HG03460 (cell line): ENCODE measurements around the gene P4HA3.
"Not testable (repeated sequence)": the region's sequence is repeated elsewhere in the genome, so short reads cannot be mapped to it uniquely, and the experiment has no call there.

ENCODE experiments used
- ATAC-seq: cut with Tn5 transposase; IDR thresholded peaks from one replicate; pipeline ENCODE4 v1.9.1; 2021; ENCODE audit not compliant: unreplicated experiment

The P4HA3 gene

DNA sequence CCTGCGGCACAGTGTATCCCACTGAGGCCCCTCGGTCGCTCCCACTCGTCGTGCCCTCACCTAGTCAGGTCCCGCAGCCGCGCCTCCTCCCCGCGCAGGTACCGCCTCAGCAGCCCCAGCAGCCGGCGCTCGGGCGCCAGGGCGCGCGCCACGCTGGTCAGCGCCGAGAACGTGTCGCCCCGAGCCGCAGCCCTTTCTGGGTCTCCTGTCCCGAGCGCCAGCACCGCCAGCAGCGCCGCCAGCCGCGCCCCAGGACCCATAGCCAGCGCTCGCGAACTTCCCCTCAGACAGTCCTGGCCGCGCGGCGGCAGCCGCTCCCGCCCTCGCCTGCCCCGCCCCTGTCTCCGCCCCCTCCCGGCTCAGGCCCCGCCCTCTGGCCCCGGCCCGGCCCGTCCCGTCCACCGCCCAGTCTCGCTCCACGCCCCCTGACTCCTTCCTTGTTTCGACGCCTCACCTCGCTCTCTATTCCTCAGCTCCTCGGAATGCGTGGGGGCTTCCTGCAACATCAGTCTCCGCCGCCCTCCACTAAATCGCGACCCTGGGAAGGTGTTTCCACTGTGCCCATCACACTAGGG is at the start of gene P4HA3:
Gene P4HA3, minus strand, starts transcription at position 289 of the 575 bp plus-strand sequence. Its CDS starts 29 bp downstream, at position 260.
- no peak for ATAC-seq

DNA sequence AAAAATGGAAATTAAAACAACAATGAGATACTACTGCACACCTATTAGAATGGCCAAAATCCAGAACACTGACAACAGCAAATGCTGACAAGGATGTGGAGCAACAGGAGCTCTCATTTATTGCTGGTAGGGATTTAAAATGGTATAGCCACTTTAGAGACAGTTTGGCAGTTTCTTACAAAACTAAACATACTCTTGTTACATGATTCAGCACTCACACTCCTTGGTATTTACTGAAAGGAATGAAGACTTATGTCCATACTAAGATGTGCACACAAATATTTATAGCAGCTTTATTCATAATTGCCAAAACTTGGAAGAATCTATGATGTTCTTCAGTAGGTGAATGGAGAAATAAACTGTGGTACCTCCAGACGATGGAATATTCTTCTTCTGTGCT is 46.0 kb upstream of the P4HA3 start:
- no peak for ATAC-seq

DNA sequence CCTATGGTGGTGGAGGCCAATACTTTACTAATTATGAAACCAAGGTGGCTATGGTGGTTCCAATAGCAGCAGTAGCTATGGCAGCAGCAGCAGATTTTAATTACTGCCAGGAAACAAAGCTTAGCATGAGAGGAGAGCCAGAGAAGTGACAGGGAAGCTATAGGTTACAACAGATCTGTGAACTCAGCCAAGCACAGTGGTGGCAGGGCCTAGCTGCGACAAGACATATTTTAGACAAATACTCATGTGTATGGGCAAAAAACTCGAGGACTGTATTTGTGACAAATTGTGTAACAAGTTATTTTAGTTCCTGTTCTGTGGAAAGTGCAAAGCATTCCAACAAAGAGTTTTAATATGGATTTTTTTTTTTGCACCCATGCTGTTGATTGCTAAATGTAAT is 44.2 kb upstream of the P4HA3 start:
- no peak for ATAC-seq

DNA sequence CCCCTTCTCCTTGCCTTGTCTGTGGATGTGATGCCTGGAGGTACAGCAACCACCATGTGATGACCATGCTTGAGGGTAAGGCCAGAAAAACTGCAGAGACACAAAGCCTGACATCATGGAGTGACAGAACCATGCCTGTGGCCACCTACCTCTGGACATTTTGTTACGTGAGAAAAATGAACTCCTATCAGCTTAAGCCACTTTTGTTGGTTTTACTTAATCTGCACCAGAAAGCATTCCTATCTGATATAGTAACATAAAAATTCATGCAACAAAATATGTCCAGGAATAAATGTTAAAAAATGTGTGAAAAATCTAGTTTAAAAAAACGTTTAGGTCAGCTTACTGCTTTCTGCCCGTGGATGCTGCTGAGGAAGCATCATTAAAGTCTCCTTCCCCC is 42.6 kb upstream of the P4HA3 start:
- ATAC-seq = no peak

DNA sequence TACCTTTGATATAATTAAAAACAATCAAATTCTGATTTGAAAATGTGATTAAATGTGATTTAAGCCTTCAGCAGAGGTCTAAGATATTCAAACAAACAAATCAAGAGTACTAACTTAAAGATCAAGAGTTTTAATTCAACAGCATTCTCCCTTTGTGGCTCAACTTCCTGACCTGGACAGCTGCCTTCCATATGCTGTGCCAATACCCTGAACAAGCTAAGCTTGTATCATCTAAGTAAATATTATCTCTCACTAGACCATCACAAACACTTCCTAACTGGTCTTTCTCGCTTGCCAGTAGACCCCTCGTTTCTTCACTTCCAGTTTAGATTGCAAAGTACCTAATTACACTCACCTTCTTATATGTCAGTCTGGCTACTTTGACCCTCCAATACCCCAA is 35.9 kb upstream of the P4HA3 start:
- ATAC-seq = no peak

DNA sequence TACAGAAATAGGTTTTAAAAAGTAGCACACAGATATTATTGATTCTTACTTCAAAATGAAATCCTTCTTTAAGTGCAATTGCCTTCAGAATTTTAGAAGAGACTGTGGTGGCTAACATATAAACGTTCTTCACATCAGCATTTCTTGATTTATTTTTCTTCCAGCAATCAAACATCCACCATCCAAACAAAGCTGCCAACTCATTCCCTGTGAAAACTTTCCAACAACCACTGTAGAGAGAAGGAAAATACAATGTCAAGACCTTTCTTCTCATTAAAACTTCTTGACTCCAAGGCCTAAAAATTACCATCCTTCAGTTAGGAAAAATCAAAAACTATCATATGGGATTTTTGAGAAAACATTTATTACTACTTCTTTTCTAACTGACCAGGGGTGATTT is 34.0 kb upstream of the P4HA3 start:
- ATAC-seq = no peak

DNA sequence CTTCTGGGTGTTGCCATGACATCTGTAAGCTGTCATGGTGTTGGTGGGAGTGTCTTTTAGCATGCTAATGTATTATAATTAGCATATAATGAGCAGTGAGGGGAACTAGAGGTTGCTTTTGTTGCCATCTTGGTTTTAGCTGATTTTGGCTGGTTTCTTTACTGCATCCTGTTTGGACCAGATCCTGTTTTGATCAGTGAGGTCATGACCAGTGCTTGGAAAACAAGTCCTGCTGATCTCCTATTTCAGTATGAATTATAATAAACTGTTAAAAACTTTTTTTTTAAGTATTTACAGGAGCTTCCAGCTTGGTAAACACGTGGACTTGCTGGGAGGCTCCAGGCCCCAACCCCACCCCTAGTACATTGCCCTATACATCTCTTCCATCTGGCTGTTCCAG is 30.5 kb upstream of the P4HA3 start:
- ATAC-seq = no peak

DNA sequence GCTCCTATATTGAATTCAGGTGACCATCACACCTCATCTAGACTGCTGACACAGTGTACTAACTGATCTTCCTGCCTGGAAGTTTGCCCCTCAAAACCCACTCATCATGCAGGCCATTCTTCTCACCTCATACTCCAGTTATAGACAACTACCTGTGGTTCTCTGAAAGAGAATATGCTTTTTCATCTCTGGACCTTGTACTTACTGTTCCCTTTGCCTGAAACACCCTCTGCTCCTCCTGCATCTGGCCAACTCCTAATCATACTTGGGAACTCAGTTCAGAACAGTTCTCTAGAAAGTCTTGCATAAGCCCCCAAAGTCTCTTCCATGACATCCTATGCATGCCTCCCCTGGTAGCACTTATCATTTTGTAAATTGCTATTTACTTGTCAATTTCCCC is 28.2 kb upstream of the P4HA3 start:
- no peak for ATAC-seq

DNA sequence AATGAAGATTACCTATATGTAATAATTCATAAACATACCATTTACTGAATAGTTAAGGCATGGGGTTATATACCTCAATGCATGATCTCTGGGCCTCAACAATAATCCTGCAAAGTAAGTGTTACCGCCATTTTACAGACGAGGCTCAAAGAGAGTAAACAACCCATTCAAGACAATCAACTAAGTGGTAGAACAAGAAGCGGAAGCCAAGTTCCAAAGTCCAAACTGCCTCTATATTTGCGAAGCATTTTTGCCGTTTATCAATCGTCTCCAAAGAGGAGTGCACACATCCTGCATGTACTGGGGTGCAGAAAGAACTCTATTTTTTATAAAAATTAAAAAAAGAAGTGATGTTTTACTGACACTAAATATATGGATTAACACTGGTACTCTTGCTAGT is 27.5 kb upstream of the P4HA3 start:
- no peak for ATAC-seq

DNA sequence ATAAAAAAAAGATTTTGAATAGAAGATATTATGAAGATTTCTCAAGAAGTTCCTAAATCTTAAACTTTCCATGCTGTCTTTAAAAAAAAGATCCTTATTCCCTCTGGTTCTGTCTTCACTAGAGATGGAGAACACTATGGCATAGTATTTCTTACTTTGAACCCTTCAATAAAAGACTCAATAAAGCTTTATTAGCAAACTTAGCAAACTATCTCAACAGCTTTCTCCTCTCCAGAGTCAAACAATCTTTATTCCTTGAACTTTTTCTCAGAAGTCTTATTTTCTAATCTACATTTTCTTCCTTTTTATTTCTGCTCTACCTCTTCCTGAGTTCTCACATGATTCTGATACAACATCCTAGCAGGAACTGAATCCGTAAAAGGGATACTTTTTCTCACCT is 21.8 kb upstream of the P4HA3 start:
- ATAC-seq = no peak

DNA sequence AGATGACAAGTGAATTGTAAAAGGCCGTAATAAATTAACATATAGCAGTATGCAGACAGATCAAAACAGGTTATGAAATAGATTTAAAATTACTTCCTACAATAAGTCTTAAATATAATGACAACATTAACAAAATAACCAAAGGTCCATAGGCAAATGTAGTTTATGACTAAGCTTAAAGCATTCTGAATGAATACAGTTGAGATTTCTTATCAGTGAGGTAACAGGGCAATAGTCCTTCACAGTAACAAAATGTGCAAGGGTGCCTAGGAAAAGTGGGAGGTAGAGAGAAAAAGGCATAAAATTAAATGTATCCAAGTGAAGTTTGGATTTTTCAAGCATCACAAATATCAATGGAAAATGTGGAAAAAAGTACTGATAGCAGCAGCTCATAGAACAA is 20.9 kb upstream of the P4HA3 start:
- no peak for ATAC-seq

DNA sequence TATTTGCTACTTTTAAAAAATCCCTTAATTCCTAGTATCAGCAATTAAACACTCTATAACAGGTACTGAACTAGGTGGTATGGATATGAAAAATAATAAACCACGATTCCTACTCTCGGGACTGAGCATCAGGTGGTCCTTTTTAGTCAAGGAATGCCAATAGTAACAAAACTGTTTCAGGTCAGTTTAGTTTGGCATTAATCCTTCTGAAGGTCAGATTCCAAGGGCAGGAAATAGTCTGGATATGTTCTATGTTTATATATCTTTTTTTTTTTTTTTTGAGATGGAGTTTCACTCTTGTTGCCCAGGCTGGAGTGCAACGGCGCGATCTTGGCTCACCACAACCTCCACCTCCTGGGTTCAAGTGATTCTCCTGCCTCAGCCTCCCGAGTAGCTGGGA is 19.6 kb upstream of the P4HA3 start:
- not testable (repeated sequence) for ATAC-seq

DNA sequence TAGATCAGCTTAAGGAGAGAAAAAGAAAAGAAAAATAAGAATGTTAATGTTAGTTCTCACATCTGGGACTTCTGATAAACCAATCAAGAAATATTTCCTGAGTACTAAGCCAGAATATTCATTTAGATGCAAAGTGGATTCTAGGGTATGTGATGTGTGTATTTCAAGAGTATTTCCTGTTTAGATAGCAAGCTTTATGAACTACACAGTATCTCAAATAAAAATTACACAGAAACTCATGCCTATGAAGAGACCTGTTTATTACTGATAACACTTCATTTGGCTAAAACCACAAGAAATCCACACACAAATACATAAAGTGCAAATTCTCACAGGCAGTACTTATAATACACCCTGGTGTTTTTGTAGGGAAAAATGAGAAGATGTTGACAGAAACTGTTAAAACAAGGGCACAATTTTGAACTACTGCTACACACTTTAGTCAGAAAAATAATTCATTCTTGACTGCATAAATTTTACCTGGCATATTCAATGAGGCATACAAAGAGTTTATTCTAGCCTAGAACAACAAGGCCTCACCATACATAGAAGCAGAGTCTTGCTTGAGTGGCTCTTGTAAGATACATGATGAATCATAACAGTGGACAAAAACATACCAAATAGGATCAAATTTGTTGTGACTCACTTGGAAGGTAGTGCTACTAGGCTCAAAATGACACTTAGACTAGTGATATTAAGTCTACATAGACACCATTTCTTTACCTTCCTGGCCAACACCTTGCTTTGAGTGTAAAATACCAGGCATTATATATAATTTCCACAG is 18.8 kb upstream of the P4HA3 start:
- ATAC-seq = no peak

DNA sequence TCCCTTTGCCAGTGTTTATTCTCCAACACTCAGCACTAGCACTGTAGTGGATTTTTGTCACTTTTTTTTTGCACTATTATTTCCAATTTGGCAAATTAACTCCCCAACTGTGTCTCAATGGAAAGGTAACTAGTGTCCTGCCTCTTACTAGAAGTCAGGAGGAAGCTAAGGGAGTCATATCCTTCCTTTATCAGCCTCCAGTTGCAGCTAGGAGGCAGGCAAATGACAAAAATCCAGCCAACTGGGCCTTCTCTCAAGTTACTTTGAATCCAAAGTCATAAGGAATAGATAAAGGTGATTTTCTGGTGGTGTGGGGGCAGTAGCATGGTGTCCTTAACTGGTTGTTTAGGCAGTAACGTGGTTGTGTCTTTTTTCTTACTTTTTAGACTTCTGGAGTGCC is 15.6 kb upstream of the P4HA3 start:
- no peak for ATAC-seq

DNA sequence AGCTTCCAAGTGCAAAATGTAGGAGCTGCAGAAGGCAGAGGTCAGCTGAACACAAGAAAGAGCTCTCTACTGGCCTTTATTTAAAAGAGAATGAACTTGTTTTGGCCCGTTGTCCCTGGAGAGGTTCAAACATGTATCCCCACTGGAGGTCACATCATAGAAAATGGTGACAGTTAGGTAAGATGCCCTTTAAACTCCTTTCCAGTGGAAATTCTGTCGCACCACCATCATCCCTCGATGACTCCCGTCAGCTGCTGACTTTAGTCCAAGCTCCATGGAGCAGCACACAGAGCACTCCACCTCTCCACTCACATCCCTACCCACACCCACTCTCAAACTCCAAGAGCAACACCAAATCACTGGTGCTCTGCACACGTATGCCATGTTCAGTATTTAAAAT is 15.2 kb upstream of the P4HA3 start:
- no peak for ATAC-seq

DNA sequence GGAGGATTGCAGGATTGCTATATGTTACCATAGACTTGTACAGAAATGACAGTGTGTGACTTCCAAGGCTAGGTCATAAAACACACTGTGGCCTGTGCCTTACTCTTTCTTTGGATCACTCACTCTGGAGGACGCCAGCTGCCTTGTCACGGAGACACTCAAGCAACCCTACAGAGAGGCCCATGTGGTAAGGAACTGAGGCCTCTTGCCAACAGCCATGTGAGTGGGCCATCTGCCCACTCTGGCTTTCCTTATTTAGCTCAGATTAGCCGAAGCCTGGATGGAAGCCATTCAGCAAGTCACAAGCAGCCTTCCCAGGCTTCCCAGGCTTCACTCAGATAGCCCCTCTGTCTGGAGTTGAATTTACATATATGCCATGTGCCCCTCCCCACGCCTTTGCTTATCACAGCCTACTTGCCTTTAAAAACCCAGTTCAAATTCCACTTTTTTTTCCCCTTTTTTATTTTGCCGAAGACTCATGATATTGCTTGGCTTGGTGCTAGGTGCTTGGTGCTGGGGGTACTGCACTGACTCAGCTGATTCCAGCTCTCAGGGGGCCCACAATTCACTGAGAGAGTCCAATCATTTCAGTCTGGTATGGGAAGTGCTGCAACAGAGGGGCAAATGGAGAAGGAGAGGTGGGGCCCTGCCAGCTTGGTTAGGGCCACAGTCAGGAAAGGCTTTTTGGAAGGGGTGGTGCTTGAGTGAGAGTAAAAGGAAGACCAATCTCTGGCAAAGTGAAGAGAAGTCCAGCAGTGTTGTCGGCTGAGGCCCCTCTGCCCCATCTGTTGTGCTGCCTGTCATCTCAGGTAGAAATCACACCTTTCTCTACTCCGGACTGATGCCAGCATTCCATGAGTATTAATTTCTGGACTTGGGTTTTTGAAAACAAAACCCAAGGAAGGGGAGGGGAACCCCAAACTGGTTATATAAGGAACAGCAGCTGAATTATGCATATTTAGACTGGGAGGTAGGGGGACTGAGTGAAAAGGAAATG is 14.5 kb upstream of the P4HA3 start:
- ATAC-seq = no peak

DNA sequence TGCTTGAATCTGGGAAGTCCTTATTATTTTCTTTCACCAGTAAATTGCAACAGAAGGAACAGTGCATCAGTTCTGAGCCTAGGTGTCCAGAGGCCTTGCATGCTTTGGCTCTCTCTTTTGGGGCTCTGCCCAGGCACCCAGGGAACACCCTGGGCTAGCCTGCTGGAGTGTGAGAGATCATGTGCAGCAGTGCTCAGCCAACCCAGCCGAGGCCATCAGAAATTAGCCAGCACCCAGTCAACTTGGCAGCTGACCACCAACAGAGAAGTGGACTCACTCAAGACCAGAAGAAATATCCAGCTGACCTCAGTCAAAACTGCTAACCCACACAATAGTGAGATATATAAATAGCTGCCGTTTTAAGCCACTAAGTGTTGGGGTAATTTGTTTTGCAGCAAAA is 11.2 kb upstream of the P4HA3 start:
- ATAC-seq = no peak

DNA sequence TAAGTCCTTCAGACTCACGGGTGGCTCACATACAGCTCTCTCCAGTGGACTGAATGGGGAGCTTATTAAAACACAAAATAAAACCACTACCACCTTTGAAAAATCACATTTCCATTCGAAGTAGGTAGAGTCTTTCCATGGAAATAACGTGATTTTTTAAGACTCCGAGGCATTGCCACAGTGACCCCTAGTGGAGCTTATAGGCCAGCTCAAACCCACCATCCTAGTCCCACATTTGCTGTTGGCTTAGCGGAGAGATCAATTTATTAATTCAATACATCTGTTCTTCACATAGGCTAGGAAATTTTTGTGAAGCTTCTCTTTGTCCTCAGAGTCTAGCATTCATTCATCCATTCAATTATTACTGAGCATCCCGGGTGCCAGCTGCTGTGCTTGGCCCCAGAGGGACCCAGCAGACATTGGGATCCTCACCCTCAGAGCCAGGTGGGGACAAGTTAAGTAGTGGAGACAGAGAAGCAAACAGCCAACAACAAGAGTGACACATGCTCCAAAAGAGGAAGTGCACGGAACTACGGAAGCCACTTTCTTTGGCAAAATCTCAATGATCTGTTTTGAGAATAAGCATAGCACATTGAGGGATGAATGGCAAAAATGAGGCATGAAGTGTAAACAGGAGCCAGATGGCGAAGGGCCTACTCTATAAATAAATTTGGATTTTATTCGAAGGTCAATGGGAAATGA is 10.2 kb upstream of the P4HA3 start:
- ATAC-seq = no peak

DNA sequence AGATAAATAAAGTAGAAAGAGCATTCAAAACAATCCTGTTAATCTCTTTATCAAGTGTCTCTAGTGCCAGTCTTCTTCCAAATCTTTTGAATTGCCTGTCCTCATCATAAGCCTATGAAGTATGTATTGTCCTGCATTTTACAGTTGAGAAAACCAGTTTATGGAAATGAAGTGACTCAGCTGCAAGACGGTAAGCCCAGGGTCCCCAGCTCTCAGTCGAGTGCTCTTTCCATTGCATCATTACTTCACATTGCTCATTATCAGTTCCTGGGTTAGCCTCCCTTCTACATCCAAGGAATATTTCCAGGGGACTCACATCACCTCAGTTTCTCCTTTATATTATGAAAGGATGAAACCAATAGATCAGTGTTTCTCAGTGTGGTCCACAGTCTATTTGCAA is 9.1 kb upstream of the P4HA3 start:
- no peak for ATAC-seq

DNA sequence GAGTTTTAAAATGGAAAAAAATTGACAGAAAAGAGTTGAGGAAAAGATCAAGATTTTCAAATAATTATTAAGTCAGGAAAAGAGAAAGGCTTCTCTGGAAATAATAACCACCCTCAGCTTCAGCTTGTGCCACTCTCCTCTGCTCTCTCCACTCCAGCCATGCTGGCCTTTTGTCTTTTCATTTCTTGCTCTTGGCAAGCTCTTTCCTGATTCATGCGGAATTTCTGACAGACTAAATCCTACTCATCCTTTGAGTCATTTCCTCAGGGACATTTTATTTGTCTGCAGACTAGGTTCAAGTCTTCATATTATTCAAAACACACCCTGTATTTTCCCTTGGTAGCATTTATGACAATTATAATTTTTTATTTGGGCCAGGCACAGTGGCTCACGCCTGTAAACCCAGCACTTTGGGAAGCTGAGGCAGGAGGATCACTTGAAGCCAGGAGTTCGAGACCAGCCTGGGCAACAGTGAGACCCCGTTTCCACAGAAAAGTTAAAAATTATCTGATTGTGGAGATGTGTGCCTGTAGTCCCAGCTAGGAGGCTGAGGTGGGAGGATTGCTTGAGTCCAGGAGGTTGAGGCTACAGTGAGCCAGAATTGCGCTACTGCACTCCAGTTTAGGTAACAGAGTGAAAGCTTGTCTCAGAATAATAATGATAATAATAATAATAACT is 7.8 kb upstream of the P4HA3 start:
- no peak for ATAC-seq
